ENCODE results near the gene TRPM3.
"Not testable (repeated sequence)": the region's sequence is repeated elsewhere in the genome, so short reads cannot be mapped to it uniquely, and the experiment has no call there.

TRPM3 gene

GRCh38 chr9:70639853-70640814 is 481.3 kb downstream of the TRPM3 start:
- DNase-seq: no peak

DNA sequence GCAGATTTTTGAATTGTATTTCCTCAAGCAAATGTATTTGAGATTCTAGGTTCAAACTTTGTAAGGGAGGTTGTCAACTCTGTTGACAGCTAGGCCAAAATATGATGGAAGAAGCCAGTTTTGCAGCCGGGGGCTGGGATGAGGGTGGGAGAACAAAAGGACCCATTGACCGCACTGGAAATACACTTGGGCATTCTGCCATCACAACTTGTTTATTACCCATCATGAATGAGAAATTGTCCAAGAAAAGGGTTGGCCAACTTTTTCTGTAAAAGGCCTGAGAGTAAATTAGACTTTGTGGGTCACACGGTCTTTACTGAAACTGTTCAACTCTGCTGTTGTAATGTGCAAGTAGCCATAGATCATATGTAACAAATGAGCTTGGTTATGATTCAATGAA is 485.6 kb downstream of the TRPM3 start:
- DNase-seq: no peak

- DNase-seq: no peak
These were observed 486.7 kb downstream of the TRPM3 start for GRCh38 chr9:70634696-70635095.

DNA sequence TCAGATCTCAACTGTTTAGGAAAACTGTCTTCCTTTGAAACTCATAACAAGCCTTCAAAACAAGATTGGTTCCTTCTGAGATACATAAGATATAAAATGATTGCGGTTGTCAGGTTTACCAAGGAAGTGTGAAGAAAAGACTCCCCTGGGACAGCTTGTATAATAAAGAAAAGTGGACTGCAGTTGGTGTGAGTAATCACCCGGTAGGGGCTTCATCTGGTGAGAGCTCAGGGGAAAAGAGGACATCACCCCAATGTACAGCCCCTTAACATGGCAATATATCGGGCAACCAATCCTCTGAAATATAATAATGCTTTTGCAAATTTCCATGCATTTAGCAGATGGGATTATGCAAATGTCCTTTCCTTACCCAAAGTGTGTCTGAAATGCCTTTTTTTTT is 490.4 kb downstream of the TRPM3 start:
- DNase-seq: no peak

DNA sequence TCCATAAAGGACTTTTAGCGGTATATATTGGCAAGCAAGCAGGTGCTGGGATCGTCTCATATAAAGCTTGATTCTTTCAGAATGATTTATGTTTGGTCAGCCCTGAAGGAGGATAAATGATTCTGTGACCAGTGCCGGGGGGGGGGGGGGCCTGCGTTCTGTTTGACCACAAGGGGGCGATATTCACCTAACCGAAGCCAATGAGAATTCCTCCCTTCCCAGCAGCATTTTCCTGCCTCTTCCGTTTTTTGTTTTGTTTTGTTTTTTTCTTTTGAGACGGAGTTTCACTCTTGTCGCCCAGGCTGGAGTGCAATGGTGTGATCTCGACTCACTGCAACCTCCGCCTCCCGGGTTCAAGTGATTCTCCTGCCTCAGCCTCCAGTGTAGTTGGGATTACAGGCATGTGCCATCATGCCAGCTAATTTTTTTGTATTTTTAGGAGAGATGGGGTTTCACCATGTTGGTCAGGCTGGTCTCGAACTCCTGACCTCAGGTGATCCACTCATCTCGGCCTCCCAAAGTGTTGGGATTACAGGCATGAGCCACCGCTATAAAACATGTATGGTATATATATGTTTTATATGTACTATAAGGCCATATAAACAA is 492.2 kb downstream of the TRPM3 start:
- not testable (repeated sequence) for DNase-seq

GRCh38 chr9:70625078-70625477 is 496.3 kb downstream of the TRPM3 start:
- no peak for DNase-seq

DNA sequence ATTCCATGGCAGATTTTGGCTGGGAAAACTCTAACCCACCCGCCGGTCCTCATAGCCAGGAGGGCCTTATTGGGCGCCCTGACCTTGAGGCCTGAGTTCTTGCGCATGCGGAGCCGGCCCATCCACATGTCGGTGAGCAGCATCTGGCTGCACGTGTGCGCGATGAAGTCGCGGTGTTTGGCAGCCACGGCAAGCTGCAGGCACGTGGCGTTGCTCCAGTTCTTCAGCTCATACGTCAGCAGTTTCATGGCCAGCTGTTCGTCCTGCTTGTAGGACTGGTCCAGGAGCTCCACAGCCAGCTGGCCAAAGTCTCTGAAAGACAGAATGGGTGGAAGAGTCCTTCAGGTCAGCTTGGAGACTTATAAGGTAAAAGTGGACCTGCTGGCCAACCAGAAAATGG is 502.6 kb downstream of the TRPM3 start:
- DNase-seq: no peak

GRCh38 chr9:70617033-70617828 is 504.2 kb downstream of the TRPM3 start:
- no peak for DNase-seq

GRCh38 chr9:70616228-70616990 is 505.0 kb downstream of the TRPM3 start:
- no peak for DNase-seq

DNA sequence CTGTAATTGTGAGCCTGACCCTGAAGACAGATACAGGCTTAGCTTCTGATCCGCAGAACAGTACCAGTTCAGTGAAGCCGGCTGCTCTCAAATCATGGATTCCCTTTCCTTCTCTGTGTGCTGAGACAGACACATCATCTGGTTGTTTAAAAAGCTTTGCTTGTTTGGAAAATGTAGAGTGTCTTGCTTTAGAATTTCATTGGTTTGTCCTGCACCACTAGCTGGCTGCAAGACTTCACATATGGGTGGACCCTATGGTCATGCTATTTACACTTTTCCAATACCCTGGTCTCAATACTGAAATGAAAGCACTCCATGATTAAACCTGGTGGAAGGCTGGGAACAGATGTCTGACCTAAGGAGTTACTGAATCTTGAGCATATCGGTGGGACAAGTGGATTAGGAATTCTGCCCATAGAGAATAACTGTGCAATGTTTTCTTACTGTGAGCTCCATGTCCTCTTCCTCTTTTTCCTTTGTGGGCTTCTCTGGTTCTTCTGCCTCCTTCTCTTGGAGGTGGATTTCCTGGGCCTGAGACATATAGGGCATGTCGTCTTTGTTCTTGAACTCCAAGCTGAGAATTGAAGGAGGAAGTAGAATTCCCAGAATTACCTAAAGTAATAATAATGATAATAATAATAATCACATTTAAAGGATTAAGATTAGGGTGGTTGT is 505.8 kb downstream of the TRPM3 start:
- DNase-seq: no peak

DNA sequence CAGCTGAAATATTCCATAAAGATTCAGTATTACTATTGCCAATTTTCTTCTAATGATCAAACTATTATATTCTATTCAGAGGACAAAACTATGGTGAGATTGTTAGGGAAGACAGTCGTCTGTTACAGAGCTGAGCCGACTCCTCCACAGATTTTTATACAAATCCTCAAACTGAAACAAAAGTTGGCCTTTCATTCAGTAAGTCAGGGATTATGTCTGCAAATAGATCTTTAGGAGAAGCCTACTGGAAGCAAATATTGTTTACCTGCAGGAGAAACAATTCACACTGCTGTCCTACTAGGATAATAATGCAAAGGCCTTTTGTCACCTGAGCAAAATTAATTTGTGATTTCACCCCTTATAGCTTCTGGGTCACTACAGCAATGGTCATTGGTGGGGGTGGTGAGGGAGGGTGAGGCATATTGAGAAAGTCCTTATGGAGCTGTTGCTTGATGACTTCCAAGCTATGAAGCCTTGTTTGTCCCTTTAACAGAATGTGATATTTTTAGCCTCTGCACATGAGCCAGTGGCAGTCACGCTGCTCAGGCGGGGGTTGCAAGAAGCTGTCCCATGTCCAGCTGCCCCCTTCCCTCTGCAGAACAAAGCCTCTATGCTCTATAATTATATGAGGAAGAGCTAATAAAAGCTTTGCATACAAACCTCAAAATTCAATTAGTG is 506.5 kb downstream of the TRPM3 start:
- DNase-seq: no peak

- DNase-seq: no peak
These were observed 508.2 kb downstream of the TRPM3 start for GRCh38 chr9:70613024-70613768.

GRCh38 chr9:70610287-70610644 is 511.2 kb downstream of the TRPM3 start:
- DNase-seq: no peak

DNA sequence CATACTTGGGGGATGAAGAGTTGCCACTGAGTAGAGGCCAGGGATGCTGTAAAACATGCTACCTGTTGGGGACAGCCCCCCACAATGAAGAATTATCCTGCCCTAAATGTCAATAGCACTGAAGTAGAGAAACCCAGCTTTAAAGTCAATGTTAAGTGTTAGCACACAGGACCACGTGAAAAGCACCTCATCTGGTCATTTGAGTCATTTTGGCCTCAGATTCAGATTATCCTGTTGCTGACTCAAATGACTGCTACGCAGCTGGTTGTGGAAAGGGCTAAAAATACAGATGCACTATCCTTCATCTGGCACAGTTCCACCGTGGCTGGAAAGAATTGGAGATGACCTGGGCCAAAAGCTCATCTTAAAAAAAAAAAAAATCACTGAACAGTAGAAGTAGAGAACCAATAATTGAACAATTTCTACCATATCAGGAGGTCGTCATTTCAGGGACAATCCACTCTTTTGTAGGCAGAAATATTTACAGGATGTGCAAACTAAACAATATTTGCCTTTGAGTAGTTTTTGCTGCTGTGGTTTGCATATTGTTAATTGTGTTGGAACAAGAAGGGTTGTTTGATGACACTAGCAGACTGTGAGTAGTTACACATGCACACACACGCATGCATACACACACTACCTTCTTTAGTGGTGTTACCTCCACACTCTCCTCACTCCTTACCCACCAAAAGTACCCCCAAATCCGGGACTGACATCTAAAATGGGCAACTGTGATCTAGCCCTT is 511.7 kb downstream of the TRPM3 start:
- DNase-seq: no peak

DNA sequence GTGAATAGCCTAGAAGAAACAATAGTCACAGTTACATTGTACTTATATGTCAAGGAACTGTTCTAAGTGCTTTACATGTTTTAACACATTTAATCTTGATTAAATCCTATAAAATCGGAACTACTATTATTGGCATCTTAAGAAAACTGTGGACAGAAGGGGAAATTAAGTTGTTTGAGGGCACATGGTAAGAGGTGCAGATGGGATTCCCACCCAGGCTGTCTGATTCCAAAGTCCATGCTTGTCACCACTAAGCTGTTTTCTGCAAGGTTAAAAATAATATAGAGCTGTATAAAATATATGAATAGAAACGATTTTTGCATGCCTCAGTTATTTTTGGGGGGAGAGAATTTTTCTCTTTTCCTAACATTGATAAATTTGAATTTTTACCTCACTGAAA is 512.4 kb downstream of the TRPM3 start:
- no peak for DNase-seq

DNA sequence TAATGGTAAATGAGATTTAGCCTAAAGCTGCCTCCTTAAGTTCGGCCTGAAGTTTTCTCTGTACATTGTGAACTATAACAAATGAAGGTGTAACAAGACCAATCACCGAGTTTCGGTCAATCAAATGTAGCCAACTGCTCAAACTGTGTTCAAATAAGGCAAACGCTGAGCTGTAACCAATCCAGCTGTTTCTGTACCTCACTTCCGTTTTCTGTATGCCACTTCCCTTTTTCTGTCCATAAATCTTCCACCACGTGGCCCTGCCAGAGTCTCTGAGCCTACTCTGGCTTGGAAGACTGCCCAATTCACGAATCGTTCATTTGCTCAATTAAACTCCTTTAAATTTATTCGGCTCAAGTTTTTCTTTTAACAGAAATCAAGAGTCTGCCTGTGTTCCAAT is 513.5 kb downstream of the TRPM3 start:
- DNase-seq: no peak

GRCh38 chr9:70607329-70607728 is 514.1 kb downstream of the TRPM3 start:
- no peak for DNase-seq

- no peak for DNase-seq
These were observed 518.4 kb downstream of the TRPM3 start for GRCh38 chr9:70603020-70603411.

DNA sequence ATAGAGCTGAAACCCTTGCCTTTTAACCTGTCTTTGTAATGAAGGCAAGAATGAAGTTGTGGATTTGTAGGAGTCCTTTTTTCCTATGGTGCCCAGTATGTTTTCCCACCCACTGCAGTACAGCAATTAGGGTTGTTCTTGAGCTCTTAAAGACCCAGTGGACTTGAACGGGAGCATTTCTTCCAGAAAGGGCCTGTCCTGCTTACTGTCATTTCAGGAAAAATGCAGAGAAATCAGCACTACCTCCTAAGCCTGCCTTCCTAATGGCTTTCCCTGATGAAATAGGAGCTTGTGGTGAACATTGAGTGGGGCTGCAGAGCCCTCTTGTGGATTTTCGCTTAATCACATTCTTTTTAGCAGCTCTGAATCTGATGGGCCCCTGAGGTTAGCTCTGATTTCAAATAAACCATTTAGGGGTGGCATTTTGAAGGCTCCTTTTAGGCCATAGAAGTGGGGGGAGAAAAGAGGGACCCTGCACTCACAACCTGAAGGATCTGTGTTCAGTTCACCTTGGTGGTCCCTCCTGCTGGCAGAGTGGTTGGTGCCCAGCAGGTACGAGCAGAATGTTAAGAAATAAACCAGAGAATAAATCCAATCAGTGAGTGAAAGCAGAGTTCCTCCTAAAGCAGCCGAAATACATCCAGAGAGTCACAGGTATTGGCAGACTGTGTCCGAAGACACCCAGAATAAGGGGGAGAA is 519.0 kb downstream of the TRPM3 start:
- peak; percentile 32 for DNase-seq

Measured in stimulated activated CD4-positive, alpha-beta T cell treated with anti-CD3 and anti-CD28 coated beads, Interleukin-1b, Interleukin-23, amount 100 ng/mL, for 48 hours (primary cell).